Kidney epithelial cell (primary cell): ENCODE measurements around the gene PCGF1. TPM values are rescaled to one million over a fixed set of nuclear protein-coding genes. Genes with fewer than 3 reads are reported as not detected.

Source experiments
- DNase-seq: peaks from one replicate; pipeline ENCODE4 v3.0.0-alpha.2; 2010; ENCODE audit warnings: low read depth
- H3K27me3 ChIP-seq: 2 replicates; pipeline ENCODE4 v1.6.0; 2011; ENCODE audit warnings: low read length; ENCODE audit not compliant: control insufficient read depth, insufficient read depth
- H3K36me3 ChIP-seq: 2 replicates; pipeline ENCODE4 v1.5.1; 2011; ENCODE audit warnings: low read length; ENCODE audit not compliant: control insufficient read depth, insufficient read depth
- H3K4me3 ChIP-seq: 2 replicates; pipeline ENCODE4 v1.5.1; 2011; ENCODE audit warnings: low read depth, mild to moderate bottlenecking, control low read depth, low read length
- total RNA-seq: library from RNA; depleted of rRNA; stranded (reverse); fragments of >200 nt; gene quantifications from 2 replicates; pipeline ENCODE4 v1.2.3, GENCODE V29; 2015
- TF ChIP-seq, protein P1 (sequence below): IDR thresholded peaks from 2 replicates; pipeline ENCODE4 v1.5.1; 2011; ENCODE audit warnings: mild to moderate bottlenecking, moderate library complexity, low read length, control low read depth, inconsistent platforms; ENCODE audit not compliant: insufficient read depth, poor library complexity, severe bottlenecking

The PCGF1 gene
- total RNA-seq, 1 donor from 2014 or later = 19.3 TPM

DNA sequence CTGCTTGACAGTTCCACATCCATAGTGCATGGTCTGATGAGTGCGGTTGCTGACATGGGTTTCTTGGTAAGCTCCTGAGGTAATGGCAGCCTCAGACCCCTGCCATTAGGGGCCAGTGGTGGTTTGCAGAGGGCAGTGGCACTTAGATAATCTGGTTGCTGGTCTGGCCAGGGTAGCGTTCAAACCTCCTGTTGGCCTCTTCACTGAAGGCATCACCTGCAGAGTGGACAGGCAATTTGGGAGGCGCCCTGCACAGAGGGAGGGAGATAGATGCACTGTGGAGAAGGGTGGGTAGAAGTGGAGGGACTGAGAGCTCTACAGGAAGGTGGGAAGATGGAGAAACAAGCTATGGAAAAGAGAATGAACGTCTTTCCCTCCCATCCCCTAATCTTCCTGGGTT lies 26.0 kb upstream of the PCGF1 start:
- Histone ChIP-seq H3K36me3 (no peaks in the 10 kb centered on the region), H3K27me3 (no peaks in the 10 kb centered on the region), H3K4me3 (no peak overlapping the region)
- TF ChIP-seq, protein P1, sequence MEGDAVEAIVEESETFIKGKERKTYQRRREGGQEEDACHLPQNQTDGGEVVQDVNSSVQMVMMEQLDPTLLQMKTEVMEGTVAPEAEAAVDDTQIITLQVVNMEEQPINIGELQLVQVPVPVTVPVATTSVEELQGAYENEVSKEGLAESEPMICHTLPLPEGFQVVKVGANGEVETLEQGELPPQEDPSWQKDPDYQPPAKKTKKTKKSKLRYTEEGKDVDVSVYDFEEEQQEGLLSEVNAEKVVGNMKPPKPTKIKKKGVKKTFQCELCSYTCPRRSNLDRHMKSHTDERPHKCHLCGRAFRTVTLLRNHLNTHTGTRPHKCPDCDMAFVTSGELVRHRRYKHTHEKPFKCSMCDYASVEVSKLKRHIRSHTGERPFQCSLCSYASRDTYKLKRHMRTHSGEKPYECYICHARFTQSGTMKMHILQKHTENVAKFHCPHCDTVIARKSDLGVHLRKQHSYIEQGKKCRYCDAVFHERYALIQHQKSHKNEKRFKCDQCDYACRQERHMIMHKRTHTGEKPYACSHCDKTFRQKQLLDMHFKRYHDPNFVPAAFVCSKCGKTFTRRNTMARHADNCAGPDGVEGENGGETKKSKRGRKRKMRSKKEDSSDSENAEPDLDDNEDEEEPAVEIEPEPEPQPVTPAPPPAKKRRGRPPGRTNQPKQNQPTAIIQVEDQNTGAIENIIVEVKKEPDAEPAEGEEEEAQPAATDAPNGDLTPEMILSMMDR = no peak
- DNase-seq = no peak

DNA sequence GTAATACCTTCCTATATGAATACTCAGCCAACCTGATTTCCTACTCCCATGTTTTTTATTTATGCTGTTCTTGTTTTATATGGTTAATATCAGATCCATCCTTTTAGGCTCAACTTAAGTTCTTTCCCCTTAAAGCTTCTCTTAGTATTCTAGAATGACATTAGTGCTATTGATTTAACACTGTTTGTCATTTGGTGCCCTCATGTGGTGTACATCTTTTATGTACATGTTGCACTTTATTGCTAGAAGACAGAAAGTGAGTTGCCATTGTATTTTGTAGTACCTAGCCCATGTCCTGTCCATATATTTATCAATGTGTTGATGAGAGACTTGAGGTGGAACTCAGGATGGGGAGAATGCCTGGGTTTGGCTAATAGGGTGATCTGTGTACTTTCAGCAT lies 24.7 kb upstream of the PCGF1 start:
- Histone ChIP-seq H3K27me3 (no peaks in the 10 kb centered on the region), H3K36me3 (no peaks in the 10 kb centered on the region), H3K4me3 (no peak overlapping the region)
- DNase-seq = no peak
- TF ChIP-seq, protein P1 = peak; percentile 29

DNA sequence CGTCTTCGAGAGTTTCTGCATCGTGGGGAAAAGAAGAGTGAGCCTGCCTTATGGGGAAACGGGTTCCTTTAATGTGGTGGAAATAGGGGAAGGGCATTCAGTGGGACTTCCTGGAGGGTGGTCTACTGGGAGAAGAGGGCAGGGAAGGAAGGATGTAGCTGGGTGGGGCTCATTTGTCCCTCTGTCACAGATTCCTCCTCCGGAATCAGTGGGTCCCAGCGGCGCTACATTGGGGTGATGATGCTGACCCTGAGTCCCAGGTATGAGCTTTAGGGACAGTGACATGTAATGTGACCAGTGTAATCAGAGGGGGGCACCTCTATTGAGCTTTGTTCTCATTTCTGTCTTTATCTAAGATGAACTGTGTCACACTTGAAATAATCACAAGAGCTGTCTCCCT lies 24.2 kb upstream of the PCGF1 start:
- no peaks in the 10 kb centered on the region for H3K27me3 ChIP-seq
- peaks cover 3% of the 10 kb centered on the region for H3K36me3 ChIP-seq
- TF ChIP-seq, protein P1 = no peak
- H3K4me3 ChIP-seq = no peak overlapping the region
- DNase-seq = no peak

DNA sequence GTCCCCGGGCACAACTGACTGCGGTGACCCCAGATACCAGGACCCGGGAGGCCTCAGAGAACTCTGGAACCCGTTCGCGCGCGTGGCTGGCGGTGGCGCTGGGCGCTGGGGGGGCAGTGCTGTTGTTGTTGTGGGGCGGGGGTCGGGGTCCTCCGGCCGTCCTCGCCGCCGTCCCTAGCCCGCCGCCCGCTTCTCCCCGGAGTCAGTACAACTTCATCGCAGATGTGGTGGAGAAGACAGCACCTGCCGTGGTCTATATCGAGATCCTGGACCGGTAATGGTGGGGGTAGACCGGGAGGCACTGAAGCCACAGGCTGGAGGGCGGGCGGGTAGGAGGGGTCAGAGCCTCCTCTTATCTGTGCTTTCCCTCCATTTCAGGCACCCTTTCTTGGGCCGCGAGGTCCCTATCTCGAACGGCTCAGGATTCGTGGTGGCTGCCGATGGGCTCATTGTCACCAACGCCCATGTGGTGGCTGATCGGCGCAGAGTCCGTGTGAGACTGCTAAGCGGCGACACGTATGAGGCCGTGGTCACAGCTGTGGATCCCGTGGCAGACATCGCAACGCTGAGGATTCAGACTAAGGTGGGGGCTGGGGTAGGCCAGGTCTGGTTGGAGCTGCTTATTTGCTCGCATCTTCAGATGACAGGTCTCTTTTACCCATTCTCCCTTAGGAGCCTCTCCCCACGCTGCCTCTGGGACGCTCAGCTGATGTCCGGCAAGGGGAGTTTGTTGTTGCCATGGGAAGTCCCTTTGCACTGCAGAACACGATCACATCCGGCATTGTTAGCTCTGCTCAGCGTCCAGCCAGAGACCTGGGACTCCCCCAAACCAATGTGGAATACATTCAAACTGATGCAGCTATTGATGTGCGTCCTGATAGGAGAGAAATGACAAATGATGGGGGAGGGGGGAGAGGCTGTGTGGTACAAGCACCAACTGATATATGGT lies 23.0 kb upstream of the PCGF1 start:
- TF ChIP-seq, protein P1 = no peak
- no peak for DNase-seq
- H3K36me3 ChIP-seq = peaks cover 4% of the 10 kb centered on the region

DNA sequence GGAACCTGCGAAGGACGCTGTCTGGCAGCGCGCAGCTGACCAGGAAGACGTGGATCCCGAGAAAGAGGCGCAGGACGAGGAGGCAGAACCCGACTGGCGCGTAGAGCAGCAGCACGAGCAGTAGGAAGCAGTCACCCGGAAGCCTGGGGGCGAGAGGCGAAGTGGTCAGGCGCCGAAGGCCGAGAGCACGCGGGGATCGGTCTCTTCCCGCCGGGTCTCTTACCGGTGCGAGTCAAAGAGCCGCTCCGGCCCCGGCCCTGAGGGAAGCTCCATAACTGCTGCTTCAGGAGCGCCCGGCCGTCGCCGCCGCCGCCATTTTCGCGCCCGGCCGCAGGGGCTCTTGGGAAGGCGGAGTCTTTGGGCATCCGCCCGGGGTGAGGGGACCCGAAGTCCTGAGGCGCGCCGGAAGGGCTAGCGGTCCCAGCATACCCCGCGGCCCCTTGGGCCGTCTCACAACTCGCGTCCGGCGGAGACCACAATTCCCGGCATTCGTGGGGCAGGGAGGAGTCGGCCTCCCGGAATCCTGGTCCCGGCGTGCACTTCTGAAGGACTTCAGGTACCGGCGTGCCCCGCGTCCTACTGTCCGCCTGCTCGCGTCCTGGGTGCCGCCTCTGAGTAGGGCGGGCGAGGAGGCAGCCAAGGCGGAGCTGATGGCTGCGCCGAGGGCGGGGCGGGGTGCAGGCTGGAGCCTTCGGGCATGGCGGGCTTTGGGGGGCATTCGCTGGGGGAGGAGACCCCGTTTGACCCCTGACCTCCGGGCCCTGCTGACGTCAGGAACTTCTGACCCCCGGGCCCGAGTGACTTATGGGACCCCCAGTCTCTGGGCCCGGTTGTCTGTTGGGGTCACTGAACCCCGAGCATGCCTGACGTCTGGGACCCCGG lies 22.1 kb upstream of the PCGF1 start, which contains the start of the genes AUP1 and HTRA2:
Gene AUP1, minus strand, starts transcription at position 350 of the 882 bp plus-strand sequence. Its CDS starts 77 bp downstream, at position 273.
Gene HTRA2, plus strand, starts transcription at position 577 of the 882 bp plus-strand sequence. Its CDS starts 74 bp downstream, at position 651.
- H3K4me3 ChIP-seq = peak within 1 kb of the TSS; percentile 62
- DNase-seq = peak; percentile 97
- TF ChIP-seq, protein P1 = no peak
- no peaks in the 10 kb centered on the region for H3K27me3 ChIP-seq
- peaks cover 4% of the 10 kb centered on the region for H3K36me3 ChIP-seq

More for the DNA sequence above, 23.0 kb upstream of the PCGF1 start:
- H3K4me3 ChIP-seq = peak overlapping the region; percentile 62
- no peaks in the 10 kb centered on the region for H3K27me3 ChIP-seq
